SK-N-DZ (cell line): ENCODE measurements around the gene AK3.

Source experiments
- DNase-seq: peaks from one replicate; pipeline ENCODE4 v3.0.0-alpha.2; 2015; ENCODE audit warnings: low spot score

The AK3 gene

GRCh38 chr9:4748612-4749011 lies 7.6 kb upstream of the AK3 start:
- DNase-seq = no peak

DNA sequence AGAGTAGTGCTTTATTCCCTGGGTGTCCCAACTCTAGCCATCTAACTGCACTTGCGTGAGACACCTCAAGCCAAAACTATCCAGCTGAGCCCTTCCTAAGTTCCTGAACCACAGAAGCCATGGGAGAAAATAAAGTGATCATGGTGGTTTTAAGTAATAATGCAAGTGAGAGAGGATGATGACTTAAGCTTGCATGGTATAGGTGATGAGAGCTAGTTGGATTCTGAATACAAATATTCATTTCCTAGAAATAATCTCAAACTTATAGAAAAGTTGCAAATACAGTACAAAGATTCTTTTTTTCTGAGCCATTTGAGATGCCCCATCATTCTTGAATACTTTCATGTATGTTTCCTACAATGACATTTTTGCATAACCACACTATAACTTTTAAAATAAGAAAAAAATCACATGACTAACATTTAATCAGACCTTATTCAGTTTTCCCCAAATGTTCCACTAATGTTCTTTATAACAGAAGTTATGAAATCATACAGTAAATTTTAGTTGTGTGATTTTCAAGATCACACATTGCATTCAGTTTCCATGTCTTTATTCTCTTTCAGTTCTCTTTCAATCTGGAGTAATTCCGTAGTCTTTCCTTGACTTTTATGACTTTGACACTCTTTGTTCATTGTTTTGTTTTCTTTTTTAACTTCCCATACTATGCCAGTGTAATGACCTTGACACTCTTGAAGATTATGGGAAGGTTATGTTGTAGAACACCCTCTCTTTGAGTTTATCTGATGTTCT lies 5.5 kb upstream of the AK3 start:
- DNase-seq = no peak

DNA sequence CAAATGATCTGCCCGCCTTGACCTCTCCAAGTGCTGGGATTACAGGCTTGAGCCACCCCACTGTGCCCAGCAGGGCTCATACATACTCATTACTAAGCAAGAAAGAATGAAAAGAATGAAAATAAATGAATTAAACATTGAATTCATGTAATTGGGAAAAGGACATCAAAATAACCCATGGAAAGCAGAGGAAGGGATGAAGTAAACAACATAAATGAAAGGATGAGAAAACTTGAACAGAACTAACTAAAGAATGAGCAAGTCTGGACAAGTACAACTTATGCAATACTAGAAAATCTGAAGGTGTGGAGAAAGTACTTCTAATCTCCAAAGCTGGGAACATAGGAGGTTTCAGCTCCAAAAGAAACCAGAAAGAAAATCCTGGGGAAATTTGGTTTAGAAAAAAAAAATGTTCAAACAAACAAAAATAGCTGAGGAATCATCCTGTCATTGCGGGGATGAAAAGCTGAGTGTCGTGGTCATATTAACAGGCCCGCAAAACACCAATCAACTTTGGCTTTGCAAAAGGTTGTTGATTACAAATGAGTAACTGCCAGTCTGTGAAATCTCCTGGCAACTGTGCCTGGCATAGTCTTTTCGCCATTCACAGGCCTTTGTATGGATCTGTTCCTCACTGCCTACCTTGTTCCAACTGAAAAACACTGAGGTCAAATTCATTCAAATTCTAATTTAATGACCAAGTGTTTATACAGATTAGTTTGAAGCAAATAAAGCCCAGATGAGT lies 2.3 kb upstream of the AK3 start:
- DNase-seq = no peak

DNA sequence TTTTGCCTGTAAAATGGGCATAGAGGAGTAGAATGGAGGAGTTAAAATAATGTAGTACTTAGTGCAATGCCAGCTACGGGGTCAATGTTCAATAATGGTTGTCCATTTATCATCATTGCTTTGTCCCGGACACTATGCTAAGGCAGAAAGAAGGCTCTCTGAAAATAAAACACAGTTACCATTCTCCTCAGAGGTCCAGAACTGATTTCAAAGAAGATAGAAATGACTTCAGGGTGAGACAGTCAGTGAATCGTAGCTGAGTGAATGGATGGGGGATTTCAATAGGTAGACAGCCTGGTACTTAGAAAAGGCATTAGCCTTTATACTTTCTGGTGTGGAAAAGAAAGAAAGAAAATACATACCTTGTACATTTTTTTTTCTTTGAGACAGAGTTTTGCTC lies 1.2 kb upstream of the AK3 start:
- DNase-seq = no peak

- peak; percentile 11 for DNase-seq
These were observed 525 bp upstream of the AK3 start for GRCh38 chr9:4741365-4742089.

DNA sequence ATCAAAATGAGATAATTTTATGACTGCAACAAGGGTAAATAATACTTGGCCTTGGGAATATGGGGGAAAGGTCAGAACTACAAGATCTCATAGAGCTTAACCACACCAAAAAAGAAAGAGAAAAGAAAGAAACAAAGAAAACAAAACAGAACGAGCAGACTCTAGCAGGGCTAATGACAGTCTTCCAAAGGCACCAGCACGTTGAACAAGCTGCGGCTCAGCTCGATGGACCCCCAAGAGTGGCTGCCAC lies 689 bp downstream of the AK3 start:
- DNase-seq = peak; percentile 26

GRCh38 chr9:4739587-4740387 lies 1.2 kb downstream of the AK3 start:
- no peak for DNase-seq

DNA sequence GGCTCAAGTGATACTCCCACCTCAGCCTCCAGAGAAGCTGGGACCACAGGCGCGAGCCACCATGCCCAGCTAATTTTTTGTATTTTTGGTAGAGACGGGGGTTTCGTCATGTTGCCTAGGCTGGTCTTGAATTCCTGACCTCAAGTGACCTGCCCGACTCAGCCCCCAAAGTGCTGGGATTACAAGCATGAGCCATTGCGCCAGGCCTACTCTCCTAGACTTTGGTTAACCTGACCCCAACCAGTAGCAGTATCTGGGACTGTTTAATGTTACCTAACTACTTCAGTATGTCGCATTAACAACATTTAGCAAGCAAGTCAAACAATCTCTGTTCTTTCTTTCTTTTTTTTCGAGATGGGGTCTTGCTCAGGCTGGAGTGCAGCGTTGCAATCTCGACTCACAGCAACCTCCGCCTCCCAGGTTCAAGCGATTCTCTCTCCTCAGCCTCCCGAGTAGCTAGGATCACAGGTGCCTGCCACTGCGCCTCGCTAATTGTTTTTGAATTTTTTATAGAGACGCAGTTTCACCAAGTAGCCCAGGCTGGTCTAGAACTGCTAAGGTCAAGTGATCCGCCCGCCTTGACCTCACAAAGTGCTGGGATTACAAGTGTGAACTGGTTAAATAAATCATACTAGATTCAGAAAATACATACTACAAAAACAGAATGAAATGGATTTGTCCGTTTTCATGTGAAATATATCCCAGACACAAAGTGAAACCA lies 2.0 kb downstream of the AK3 start:
- DNase-seq = no peak

GRCh38 chr9:4734150-4734549 lies 6.9 kb downstream of the AK3 start:
- no peak for DNase-seq

GRCh38 chr9:4732890-4733289 lies 8.1 kb downstream of the AK3 start:
- no peak for DNase-seq

GRCh38 chr9:4727593-4727992 lies 13.4 kb downstream of the AK3 start:
- DNase-seq = no peak

GRCh38 chr9:4725706-4726442 lies 15.1 kb downstream of the AK3 start:
- DNase-seq = no peak

DNA sequence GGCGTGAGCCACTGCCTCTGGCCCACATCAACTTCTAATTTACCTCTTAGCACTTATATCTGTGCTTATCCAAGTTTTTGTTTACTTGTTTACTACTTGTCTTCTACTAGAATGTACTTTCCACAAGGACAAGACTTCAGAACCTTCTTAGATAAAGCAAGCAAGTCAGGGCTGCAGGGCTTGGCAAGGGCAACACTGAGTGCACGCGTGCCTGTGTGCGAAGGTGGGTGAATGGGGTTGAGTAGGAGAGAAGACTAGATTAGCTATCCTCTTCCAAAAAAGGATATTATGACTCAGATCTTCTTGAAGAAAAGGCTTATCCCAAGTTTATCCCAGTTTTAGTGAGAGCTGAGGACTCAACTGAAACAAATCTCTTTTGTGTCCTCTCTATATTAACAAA lies 19.3 kb downstream of the AK3 start:
- no peak for DNase-seq

- DNase-seq = no peak
These were observed 22.1 kb downstream of the AK3 start for GRCh38 chr9:4718911-4719310.

DNA sequence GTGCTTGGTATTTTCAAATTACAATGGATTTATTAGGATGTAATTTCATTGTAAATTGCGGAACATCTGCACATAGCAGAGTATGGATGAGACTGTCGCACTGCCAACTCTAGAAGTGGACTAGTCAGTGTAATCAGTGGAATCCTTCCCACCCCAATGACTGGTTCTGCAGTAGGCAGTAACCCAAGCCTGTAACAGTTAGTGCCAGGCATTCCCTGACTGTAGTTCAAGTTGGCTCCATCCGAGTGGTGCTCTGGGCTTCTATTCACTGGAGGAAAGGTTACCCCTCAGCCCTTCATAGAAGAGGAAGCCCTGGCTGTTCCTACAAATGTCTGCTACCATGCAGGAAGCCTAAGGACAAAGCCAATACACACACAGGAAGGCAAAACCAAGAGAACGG lies 23.2 kb downstream of the AK3 start:
- no peak for DNase-seq

DNA sequence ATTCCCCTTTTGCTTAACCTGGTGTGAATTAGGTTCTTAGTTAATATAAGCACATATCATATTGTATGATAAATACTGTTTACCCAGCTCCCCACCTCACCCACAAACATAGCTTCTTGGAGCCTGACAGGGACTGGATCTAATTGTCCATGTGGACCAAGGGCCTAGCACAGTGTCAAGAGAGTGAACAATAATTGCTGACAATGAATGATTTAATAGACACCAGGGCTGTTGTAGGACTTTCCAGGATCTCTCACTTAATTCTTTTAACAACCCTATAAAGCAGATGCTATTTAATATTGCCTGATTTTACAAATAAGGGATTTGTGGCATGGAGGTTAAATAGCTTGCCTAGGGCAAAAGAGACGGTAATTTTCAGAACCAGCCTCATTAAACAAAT lies 24.8 kb downstream of the AK3 start:
- DNase-seq = no peak

DNA sequence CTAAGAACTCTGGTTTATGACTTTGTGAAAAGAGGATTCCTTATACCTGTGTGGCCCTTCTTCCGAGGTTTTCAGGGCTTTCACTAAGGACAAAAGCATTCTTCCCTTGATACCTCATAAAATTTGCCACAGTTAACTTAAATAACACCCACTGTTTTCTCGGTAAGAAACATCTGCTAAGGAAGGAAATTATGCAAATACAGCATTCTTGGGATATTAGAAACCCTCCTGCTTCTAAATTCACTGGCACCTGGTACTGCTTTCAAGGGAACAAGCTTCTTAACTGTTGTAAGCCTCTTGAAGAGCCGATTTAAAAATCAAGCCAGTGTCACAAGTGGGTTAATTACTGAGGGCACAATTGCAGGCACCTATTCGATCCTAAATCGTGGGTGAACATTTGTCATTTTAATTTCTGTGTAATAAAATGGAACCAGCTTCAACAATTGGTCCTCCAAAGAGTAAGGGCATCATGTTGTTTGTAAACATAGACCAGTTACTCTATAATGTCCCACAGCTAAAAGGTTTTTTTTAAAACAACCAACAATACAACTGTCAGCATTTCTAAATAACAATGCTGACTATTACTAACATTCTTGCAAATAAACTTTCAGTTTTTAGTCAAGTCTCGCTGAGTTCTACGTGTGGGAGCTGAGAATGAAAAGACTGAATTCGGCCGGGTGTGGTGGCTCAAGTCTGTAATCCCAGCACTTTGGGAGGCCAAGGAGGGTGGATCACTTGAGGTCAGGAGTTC lies 26.6 kb downstream of the AK3 start:
- no peak for DNase-seq

DNA sequence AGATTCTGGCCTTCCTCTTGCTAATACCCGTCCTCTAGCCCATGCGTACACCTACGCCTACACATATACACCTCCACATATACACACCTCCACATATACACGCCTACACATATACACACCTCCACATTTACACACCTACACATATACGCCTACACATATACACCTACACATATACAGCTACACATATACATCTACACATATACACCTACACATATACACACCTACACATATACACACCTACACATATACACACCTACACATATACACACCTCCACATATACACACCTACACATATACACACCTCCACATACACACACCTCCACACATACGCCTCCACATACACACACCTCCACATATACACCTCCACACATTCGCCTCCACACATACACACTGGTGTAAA lies 27.2 kb downstream of the AK3 start:
- peak; percentile 1 for DNase-seq

GRCh38 chr9:4709380-4709779 lies 31.6 kb downstream of the AK3 start:
- DNase-seq = no peak
